ENCODE measurements around the gene PARN. TPM values are rescaled to one million over a fixed set of nuclear protein-coding genes. Genes with fewer than 3 reads are reported as not detected.

The PARN gene
- total RNA-seq, 1 experiment from 2014 or later, result 57.8 TPM

GRCh38 chr16:14606102-14606501 is 24.0 kb downstream of the PARN start:
- in situ Hi-C loops (cut with HindIII; ENCODE audit: low pct_unique_long_range_greater_than_20kb, low sequenced_read_pairs) (no loop called here), intact Hi-C loops (cut with micrococcal nuclease; ENCODE audit: unreplicated experiment) (no loop called here)
- no peak for ATAC-seq
- Histone ChIP-seq H3K9me3 (ENCODE audit: control insufficient read depth, insufficient read depth, low read depth, low read length) (no peaks in the 10 kb centered on the region), H3K27me3 (ENCODE audit: control insufficient read depth, insufficient read depth, low read length) (no peaks in the 10 kb centered on the region), H3K27ac (ENCODE audit: low read length) (no peak overlapping the region), H3K4me3 (ENCODE audit: low read depth in 2 of 2, low read length in 2 of 2) (no peak overlapping the region), H3K36me3 (ENCODE audit: control insufficient read depth, insufficient read depth, low read length) (peaks cover 43% of the 10 kb centered on the region), H3K4me1 (ENCODE audit: control insufficient read depth, insufficient read depth, low read length) (no peaks in the 10 kb centered on the region)
- TF ChIP-seq POLR2AphosphoS5 (IDR thresholded peaks at IDR 0.05; ENCODE audit: low read depth, low read length), result no peak
- TF ChIP-seq SIN3A (IDR thresholded peaks at IDR 0.05; ENCODE audit: borderline replicate concordance, insufficient read depth, low read depth, low read length), result no peak
- no peak for TF ChIP-seq TCF7L2 (IDR thresholded peaks at IDR 0.05; ENCODE audit: low read depth, low read length)
- TF ChIP-seq CTCF (IDR thresholded peaks at IDR 0.05), result no peak
- TF ChIP-seq REST (IDR thresholded peaks at IDR 0.05; ENCODE audit: insufficient read depth in 1 of 2, low read depth in 2 of 2, low read length in 1 of 2), result no peak
- BruUV-seq (replicated peaks), result no TSS peak
- no peak for DNase-seq (ENCODE audit: low read depth, low spot score)
- CTCF ChIA-PET, result no interaction called here
- POLR2A ChIA-PET, result interaction anchor here (0.7 kb wide), 1 partner anchor 48 kb away, joined by 3 read pairs; no protein-coding TSS in a partner anchor

- ChIA-PET POLR2A (interaction anchor here (0.6 to 0.7 kb wide), 2 partner anchors 97 to 301 kb away, joined by 3 to 4 read pairs; no protein-coding TSS in a partner anchor), CTCF (interaction anchor here (0.7 kb wide), 1 partner anchor 113 kb away, joined by 3 read pairs; no protein-coding TSS in a partner anchor)
- DNase-seq (ENCODE audit: low read depth, low spot score) (no peak), ATAC-seq (no peak)
- Histone ChIP-seq H3K4me3 (ENCODE audit: low read depth in 2 of 2, low read length in 2 of 2) (no peak overlapping the region), H3K36me3 (ENCODE audit: control insufficient read depth, insufficient read depth, low read length) (peaks cover 25% of the 10 kb centered on the region), H3K27me3 (ENCODE audit: control insufficient read depth, insufficient read depth, low read length) (no peaks in the 10 kb centered on the region), H3K27ac (ENCODE audit: low read length) (no peak overlapping the region), H3K9me3 (ENCODE audit: control insufficient read depth, insufficient read depth, low read depth, low read length) (no peaks in the 10 kb centered on the region), H3K4me1 (ENCODE audit: control insufficient read depth, insufficient read depth, low read length) (no peaks in the 10 kb centered on the region)
- in situ Hi-C loops (cut with HindIII; ENCODE audit: low pct_unique_long_range_greater_than_20kb, low sequenced_read_pairs) (no loop called here), intact Hi-C loops (cut with micrococcal nuclease; ENCODE audit: unreplicated experiment) (no loop called here)
- TF ChIP-seq CTCF (IDR thresholded peaks at IDR 0.05), result no peak
- no peak for TF ChIP-seq POLR2AphosphoS5 (IDR thresholded peaks at IDR 0.05; ENCODE audit: low read depth, low read length)
- TF ChIP-seq SIN3A (IDR thresholded peaks at IDR 0.05; ENCODE audit: borderline replicate concordance, insufficient read depth, low read depth, low read length), result no peak
- no peak for TF ChIP-seq REST (IDR thresholded peaks at IDR 0.05; ENCODE audit: insufficient read depth in 1 of 2, low read depth in 2 of 2, low read length in 1 of 2)
- no TSS peak for BruUV-seq (replicated peaks)
Observed at GRCh38 chr16:14602443-14602963, 27.6 kb downstream of the PARN start.
